ENCODE measurements around the gene C17orf50. TPM values are rescaled to one million over a fixed set of nuclear protein-coding genes. Genes with fewer than 3 reads are reported as not detected.

Gene C17orf50
- not detected for total RNA-seq

DNA sequence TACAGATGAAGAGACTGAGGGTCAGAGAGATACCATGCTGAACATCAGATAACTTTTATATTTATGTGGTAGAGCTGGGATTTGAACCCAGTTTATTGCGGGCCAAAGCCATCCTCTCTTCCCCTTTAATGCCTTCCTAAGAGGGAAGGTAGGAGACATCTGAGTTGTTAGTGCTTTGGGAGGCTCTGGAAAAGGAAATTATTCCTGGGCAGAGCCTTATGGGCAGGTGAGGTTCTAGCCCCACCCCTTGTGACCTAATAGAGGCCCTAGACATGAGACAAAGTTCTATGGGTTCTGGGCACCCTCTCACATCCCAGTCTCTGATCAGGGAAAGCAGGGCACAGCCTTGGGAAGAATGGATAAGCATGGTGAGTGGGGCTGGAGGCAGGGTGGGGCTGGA, at the start of gene C17orf50:
Gene C17orf50 (plus strand): TSS at position 301 of the 400 bp plus-strand sequence. CDS start 55 bp downstream, at position 356.
- TF ChIP-seq, protein P1, sequence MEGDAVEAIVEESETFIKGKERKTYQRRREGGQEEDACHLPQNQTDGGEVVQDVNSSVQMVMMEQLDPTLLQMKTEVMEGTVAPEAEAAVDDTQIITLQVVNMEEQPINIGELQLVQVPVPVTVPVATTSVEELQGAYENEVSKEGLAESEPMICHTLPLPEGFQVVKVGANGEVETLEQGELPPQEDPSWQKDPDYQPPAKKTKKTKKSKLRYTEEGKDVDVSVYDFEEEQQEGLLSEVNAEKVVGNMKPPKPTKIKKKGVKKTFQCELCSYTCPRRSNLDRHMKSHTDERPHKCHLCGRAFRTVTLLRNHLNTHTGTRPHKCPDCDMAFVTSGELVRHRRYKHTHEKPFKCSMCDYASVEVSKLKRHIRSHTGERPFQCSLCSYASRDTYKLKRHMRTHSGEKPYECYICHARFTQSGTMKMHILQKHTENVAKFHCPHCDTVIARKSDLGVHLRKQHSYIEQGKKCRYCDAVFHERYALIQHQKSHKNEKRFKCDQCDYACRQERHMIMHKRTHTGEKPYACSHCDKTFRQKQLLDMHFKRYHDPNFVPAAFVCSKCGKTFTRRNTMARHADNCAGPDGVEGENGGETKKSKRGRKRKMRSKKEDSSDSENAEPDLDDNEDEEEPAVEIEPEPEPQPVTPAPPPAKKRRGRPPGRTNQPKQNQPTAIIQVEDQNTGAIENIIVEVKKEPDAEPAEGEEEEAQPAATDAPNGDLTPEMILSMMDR (IDR thresholded peaks at IDR 0.05) = no peak
- no peak for DNase-seq (ENCODE audit: low spot score)
- no peak for ATAC-seq (ENCODE audit: low FRiP score)

- DNase-seq (ENCODE audit: low spot score) (no peak), ATAC-seq (ENCODE audit: low FRiP score) (no peak)
- TF ChIP-seq, protein P1 (IDR thresholded peaks at IDR 0.05) = no peak
Observed at GRCh38 chr17:35710950-35711349, 49.7 kb upstream of the C17orf50 start.

- TF ChIP-seq, protein P1 (IDR thresholded peaks at IDR 0.05) = no peak
- ATAC-seq (ENCODE audit: low FRiP score) (peak; percentile 70), DNase-seq (ENCODE audit: low spot score) (peak; percentile 31)
Observed at GRCh38 chr17:35713069-35713728, 47.5 kb upstream of the C17orf50 start.

DNA sequence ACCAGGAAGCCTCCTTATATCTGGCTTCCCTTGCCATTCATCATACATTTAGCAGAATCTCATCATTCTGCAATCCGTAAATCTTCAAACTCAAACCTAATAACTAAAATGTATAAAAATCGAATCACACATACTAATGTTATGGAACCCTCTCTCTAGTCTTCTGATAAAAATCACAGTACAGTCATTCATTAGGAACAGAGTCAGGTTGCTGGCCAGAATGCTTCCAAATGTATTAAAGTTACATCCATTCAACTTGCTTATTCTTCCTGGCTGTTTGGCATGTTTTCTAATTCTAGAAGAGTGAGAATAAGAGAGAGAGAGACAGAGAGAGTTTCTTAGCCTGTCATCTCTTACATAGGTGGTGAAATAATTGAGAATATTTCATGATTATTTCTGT, 45.7 kb upstream of the C17orf50 start:
- DNase-seq (ENCODE audit: low spot score) = no peak
- ATAC-seq (ENCODE audit: low FRiP score) = no peak
- TF ChIP-seq, protein P1 (IDR thresholded peaks at IDR 0.05) = no peak

DNA sequence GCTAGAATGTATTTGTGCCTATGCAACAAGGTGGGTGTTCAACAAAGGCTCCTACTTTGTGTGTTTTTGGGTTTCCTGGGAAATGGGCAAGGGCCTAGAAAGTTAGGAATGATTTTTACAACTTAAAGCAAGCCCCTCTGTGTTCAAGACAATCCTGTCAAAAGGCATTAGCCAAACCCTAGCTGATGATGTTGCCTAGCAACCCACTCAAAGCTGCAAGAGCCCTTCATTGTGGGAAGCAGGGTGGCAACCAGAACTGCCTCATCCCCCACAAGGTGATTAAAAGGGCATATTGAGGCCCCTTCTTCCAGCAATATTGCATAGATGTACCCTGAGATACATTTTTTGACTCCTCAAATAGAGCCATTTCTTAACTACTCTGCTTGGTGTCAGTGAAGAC, 45.3 kb upstream of the C17orf50 start:
- no peak for ATAC-seq (ENCODE audit: low FRiP score)
- DNase-seq (ENCODE audit: low spot score) = no peak
- TF ChIP-seq, protein P1 (IDR thresholded peaks at IDR 0.05) = no peak

GRCh38 chr17:35716173-35716572, 44.5 kb upstream of the C17orf50 start:
- ATAC-seq (ENCODE audit: low FRiP score) = no peak
- TF ChIP-seq, protein P1 (IDR thresholded peaks at IDR 0.05) = no peak
- DNase-seq (ENCODE audit: low spot score) = no peak

DNA sequence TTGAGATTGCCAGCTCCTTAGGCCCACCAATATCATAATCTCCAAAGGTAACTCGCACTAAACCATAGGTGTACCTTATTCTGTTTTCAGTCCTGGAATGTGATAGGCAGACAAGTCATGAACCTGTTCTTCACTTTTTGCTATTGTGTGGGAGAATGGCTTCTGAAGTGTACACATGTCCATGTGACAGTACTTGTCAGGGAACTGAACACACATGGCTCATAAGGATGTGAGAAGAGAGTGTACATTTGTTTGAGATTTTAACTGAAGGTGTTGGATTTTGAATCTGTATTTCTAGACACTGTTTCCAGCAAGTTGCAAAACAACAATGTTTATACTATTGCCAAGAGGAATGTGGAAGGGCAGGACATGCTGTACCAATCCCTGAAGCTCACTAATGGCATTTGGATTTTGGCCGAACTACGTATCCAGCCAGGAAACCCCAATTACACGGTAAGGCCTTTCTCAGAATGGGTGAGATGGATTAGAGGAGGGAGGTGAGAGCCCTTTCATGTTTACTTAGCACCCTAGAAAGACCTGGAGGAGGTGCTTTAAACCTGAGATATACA, 43.7 kb upstream of the C17orf50 start:
- TF ChIP-seq, protein P1 (IDR thresholded peaks at IDR 0.05) = no peak
- no peak for DNase-seq (ENCODE audit: low spot score)
- ATAC-seq (ENCODE audit: low FRiP score) = peak; percentile 34
